GM12878 (cell line): Measurements from ENCODE around the gene EYA4. TPM values are rescaled to one million over a fixed set of nuclear protein-coding genes. Genes with fewer than 3 reads are reported as not detected.

Experiments
- ATAC-seq: fragments of 200-7000 bp; cut with Tn5 transposase; 3 replicates; pipeline ENCODE4 v1.9.1; 2020; ENCODE audit warnings: mild to moderate bottlenecking, moderate library complexity
- BruUV-seq: library from RNA; stranded (reverse); fragments of 400-500 nt; replicated peaks from 2 replicates; lab custom pipeline; 2021; lab: Mats Ljungman, UMichigan
- CTCF ChIA-PET: fragments of 300-600 bp; sonication (Branson Sonifier 250); formaldehyde crosslinking; extraction: SDS; loops from one replicate; lab custom pipeline; 2021; ENCODE audit warnings: inconsistent platforms; lab: Yijun Ruan, JAX
- POLR2A ChIA-PET: fragments of 350-600 bp; formaldehyde crosslinking; extraction: SDS; loops from one replicate; lab custom pipeline; 2021; ENCODE audit warnings: inconsistent platforms; lab: Charles Lee
- RAD21 ChIA-PET: fragments of 300-600 bp; sonication (Branson Sonifier 250); formaldehyde crosslinking; loops from one replicate; lab custom pipeline; 2023; ENCODE audit warnings: antibody characterized with exemption; ENCODE audit not compliant: unreplicated experiment; lab: Charles Lee
- SMC1A ChIA-PET: fragments of 300-600 bp; sonication (Branson Sonifier 250); formaldehyde crosslinking; loops from one replicate; lab custom pipeline; 2023; ENCODE audit not compliant: unreplicated experiment, uncharacterized antibody; lab: Charles Lee
- DNase-seq: peaks from one replicate; pipeline ENCODE4 v3.0.0-alpha.2; 2011; ENCODE audit warnings: low read depth, low spot score
- FAIRE-seq: peaks from 3 replicates; lab custom pipeline; 2011; peaks lifted over from hg19 to GRCh38; lab: Jason Lieb, UNC
- H2AFZ ChIP-seq: 2 replicates; pipeline ENCODE4 v1.6.0; 2011; ENCODE audit warnings: low read depth, low read length, control low read depth; ENCODE audit not compliant: control insufficient read depth
- H3K27ac ChIP-seq: 2 replicates; pipeline ENCODE4 v1.5.1; 2011; ENCODE audit warnings: control low read depth; ENCODE audit not compliant: control insufficient read depth, insufficient read depth
- H3K27me3 ChIP-seq, 2 experiments: replicated peaks in 1 of 2; 2 replicates each; pipeline versions ENCODE4 v1.6.0 to v1.6.1; 2011; ENCODE audit warnings: low read length in 1 of 2; ENCODE audit not compliant: control insufficient read depth in 2 of 2, insufficient read depth in 2 of 2
- H3K36me3 ChIP-seq, 2 experiments: 2 replicates each; pipeline ENCODE4 v1.5.1; 2011; ENCODE audit warnings: low read length in 1 of 2; ENCODE audit not compliant: control insufficient read depth in 2 of 2, insufficient read depth in 2 of 2
- H3K4me1 ChIP-seq: 2 replicates; pipeline ENCODE4 v1.6.1; 2011; ENCODE audit warnings: mild to moderate bottlenecking, low read length, moderate library complexity, mixed read lengths; ENCODE audit not compliant: control insufficient read depth, insufficient read depth
- H3K4me2 ChIP-seq: 2 replicates; pipeline ENCODE4 v1.6.0; 2011; ENCODE audit warnings: control low read depth; ENCODE audit not compliant: control insufficient read depth, insufficient read depth
- H3K4me3 ChIP-seq: fragments of 200-600 bp; sonication (generic); 2 replicates; pipeline ENCODE4 v1.5.1; 2016
- H3K79me2 ChIP-seq: 2 replicates; pipeline ENCODE4 v1.6.0; 2011; ENCODE audit warnings: low read length; ENCODE audit not compliant: control insufficient read depth, insufficient read depth
- H3K9ac ChIP-seq: 2 replicates; pipeline ENCODE4 v1.8.0; 2011; ENCODE audit warnings: low read length, control low read depth, mixed read lengths; ENCODE audit not compliant: control insufficient read depth, insufficient read depth
- H3K9me3 ChIP-seq: replicated peaks from 3 replicates; pipeline ENCODE4 v1.5.1; 2011; ENCODE audit warnings: mild to moderate bottlenecking, low read length; ENCODE audit not compliant: control insufficient read depth, insufficient read depth
- H4K20me1 ChIP-seq: 2 replicates; pipeline ENCODE4 v1.6.0; 2011; ENCODE audit not compliant: control insufficient read depth, insufficient read depth
- ASH2L ChIP-seq: fragments of 300-600, 200-600 bp; sonication (generic); IDR thresholded peaks from 2 replicates; pipeline ENCODE4 v1.6.1; 2017; ENCODE audit warnings: low read depth, mild to moderate bottlenecking, borderline replicate concordance
- CHD2 ChIP-seq: IDR thresholded peaks from 2 replicates; pipeline ENCODE4 v1.6.1; 2011; ENCODE audit warnings: low read depth, low read length, improper control_type of control experiment, borderline replicate concordance
- EGR1 ChIP-seq, 2 experiments: IDR thresholded peaks; 1 replicate in 1 of 2; 2 replicates in 1 of 2; pipeline ENCODE4 v1.6.1; 2011 to 2012; ENCODE audit warnings: low read depth in 2 of 2, low read length in 2 of 2, borderline replicate concordance in 1 of 2, mild to moderate bottlenecking in 1 of 2, moderate library complexity in 1 of 2
- FOS ChIP-seq: IDR thresholded peaks from 3 replicates; pipeline ENCODE4 v1.6.1; 2011; ENCODE audit warnings: borderline replicate concordance; ENCODE audit not compliant: insufficient read length; ENCODE audit errors: extremely low read depth
- HDAC2 ChIP-seq: fragments of 200-600 bp; sonication (generic); IDR thresholded peaks from 2 replicates; pipeline ENCODE4 v1.6.1; 2017
- HDGF ChIP-seq: fragments of 450-650 bp; IDR thresholded peaks from 2 replicates; pipeline ENCODE4 v1.6.1; 2016; ENCODE audit warnings: antibody characterized with exemption
- KAT2A ChIP-seq: conservative IDR thresholded peaks from 2 replicates; pipeline ENCODE4 v1.6.1; 2011; ENCODE audit warnings: low read depth, low read length; ENCODE audit not compliant: control insufficient read depth
- MEF2B ChIP-seq: fragments of 450-650 bp; IDR thresholded peaks from 2 replicates; pipeline ENCODE4 v1.6.1; 2018; ENCODE audit warnings: mild to moderate bottlenecking, moderate library complexity; ENCODE audit not compliant: partially characterized antibody, poor library complexity, severe bottlenecking
- MTA2 ChIP-seq: fragments of 450-650 bp; IDR thresholded peaks from 2 replicates; pipeline ENCODE4 v1.6.1; 2016; ENCODE audit warnings: low read depth, mild to moderate bottlenecking, moderate library complexity
- MYC ChIP-seq: IDR thresholded peaks from 2 replicates; pipeline ENCODE4 v1.6.1; 2011; ENCODE audit warnings: mild to moderate bottlenecking, low read length, moderate library complexity, inconsistent platforms; ENCODE audit not compliant: insufficient read depth, insufficient replicate concordance, insufficient read length, severe bottlenecking
- NFYA ChIP-seq: IDR thresholded peaks from 2 replicates; pipeline ENCODE4 v1.6.1; 2011; ENCODE audit warnings: low read depth, mild to moderate bottlenecking, low read length, improper control_type of control experiment, borderline replicate concordance
- NKRF ChIP-seq: fragments of 450-650 bp; conservative IDR thresholded peaks from 2 replicates; pipeline ENCODE4 v1.6.1; 2017; ENCODE audit warnings: mild to moderate bottlenecking, moderate library complexity
- RCOR1 ChIP-seq: conservative IDR thresholded peaks from 2 replicates; pipeline ENCODE4 v1.6.1; 2012; ENCODE audit warnings: low read depth, low read length, improper control_type of control experiment
- RUNX3 ChIP-seq: IDR thresholded peaks from 2 replicates; pipeline ENCODE4 v1.6.1; 2012; ENCODE audit warnings: low read length, inconsistent platforms
- SIX5 ChIP-seq: IDR thresholded peaks from 2 replicates; pipeline ENCODE4 v1.6.1; 2011; ENCODE audit warnings: mild to moderate bottlenecking, low read depth, low read length, moderate library complexity; ENCODE audit not compliant: severe bottlenecking
- WGBS: methylation state at CpG from one replicate; pipeline ENCODE4 v1.1.6; 2016; ENCODE audit warnings: low lambda C conversion rate; ENCODE audit not compliant: insufficient replicate concordance, insufficient coverage; ENCODE audit errors: missing lambda C conversion rate; 5-methylcytosine and 5-hydroxymethylcytosine counted together
- in situ Hi-C: fragments of 300-500 bp; cut with MboI; formaldehyde crosslinking; loops from 9 replicates; pipeline ENCODE4 v1.14.3; 2018; ENCODE audit warnings: mixed read lengths
- intact Hi-C: fragments of 100-400 bp; cut with micrococcal nuclease; formaldehyde crosslinking; loops from one replicate; pipeline ENCODE4 v1.14.2; 2022; ENCODE audit not compliant: unreplicated experiment
- polyA plus RNA-seq, 11 experiments: library from polyadenylated mRNA; depleted of rRNA in 4 of 11; unstranded in 6 of 11; stranded (reverse) in 5 of 11; fragments of >200 nt; fragmentation: Nextera tagmentation in 4 of 11; fragmentation: Illumina TruSeq in 1 of 11; extraction: Ambion mirVana in 4 of 11; extraction: Trizol in 1 of 11; gene quantifications; 1 replicate in 1 of 11; 2 replicates in 10 of 11; pipeline versions ENCODE4 v1.2.1 to v1.2.3, GENCODE V29; 2011 to 2016; ENCODE audit warnings: inconsistent platforms in 2 of 11, missing spikeins in 2 of 11, low read depth in 1 of 11
- total RNA-seq, 4 experiments: library from RNA; depleted of rRNA in 3 of 4; stranded (reverse); fragments of >200 nt in 3 of 4; fragmentation: Illumina TruSeq in 1 of 4; extraction: Trizol in 1 of 4; gene quantifications; 2 replicates each; pipeline versions ENCODE4 v1.2.1 to v1.2.3, GENCODE V29; 2013 to 2021
- TF ChIP-seq, protein P1 (sequence below): IDR thresholded peaks from 2 replicates; pipeline ENCODE4 v1.6.1; 2012; ENCODE audit warnings: improper control_type of control experiment, low read depth, low read length; ENCODE audit not compliant: insufficient replicate concordance
- TF ChIP-seq, protein P2 (sequence below): IDR thresholded peaks from 2 replicates; pipeline ENCODE4 v1.6.1; 2012; ENCODE audit warnings: low read depth, low read length, improper control_type of control experiment

Gene EYA4
- total and polyA plus RNA-seq, 10 of the 15 experiments (the other 5 are each of a cell fraction or from before 2014, with no cell fraction given) = 0.02 TPM; not detected in 9

GRCh38 chr6:133550026-133550425, 308.9 kb downstream of the EYA4 start:
- no peak overlapping the region for H3K4me2 ChIP-seq
- no peak for ATAC-seq
- WGBS = 67% methylated on average over 2 of the region's 2 CpGs
- H3K36me3 ChIP-seq = no peaks in the 10 kb centered on the region
- DNase-seq = no peak
- BruUV-seq = no TSS peak
- intact Hi-C loops = loop anchor here (10.0 kb wide), 1 partner anchor 265 kb away; no protein-coding TSS in a partner anchor
- no peak overlapping the region for H3K27ac ChIP-seq
- CTCF ChIA-PET = interaction anchor here (0.5 kb wide), 1 partner anchor 32 kb away, joined by 3 read pairs; no protein-coding TSS in a partner anchor
- H3K9me3 ChIP-seq = no peaks in the 10 kb centered on the region
- POLR2A ChIA-PET = no interaction called here
- SMC1A ChIA-PET = no interaction called here
- H4K20me1 ChIP-seq = no peaks in the 10 kb centered on the region
- in situ Hi-C loops = loop anchor here (10.0 to 25.0 kb wide), 3 partner anchors 365 to 585 kb away; no protein-coding TSS in a partner anchor
- RAD21 ChIA-PET = no interaction called here
- H3K4me3 ChIP-seq = no peak overlapping the region
- peaks cover 0 to 2% of the 10 kb centered on the region in 2 experiments; a peak in 1 of 4 replicates for H3K27me3 ChIP-seq
- no peak overlapping the region for H3K9ac ChIP-seq
- H2AFZ ChIP-seq = no peak overlapping the region
- H3K4me1 ChIP-seq = no peaks in the 10 kb centered on the region
- no peak for FAIRE-seq
- H3K79me2 ChIP-seq = no peaks in the 10 kb centered on the region
- TF ChIP-seq SIX5 (no peak), FOS (no peak), MYC (no peak), ASH2L (no peak), RUNX3 (no peak), MEF2B (no peak), CHD2 (no peak), HDAC2 (no peak), MTA2 (no peak), NFYA (no peak), HDGF (no peak), NKRF (no peak), KAT2A (no peak), EGR1 (IDR thresholded peaks at IDR 0.05; ENCODE audit: borderline replicate concordance in 1 of 2, low read depth in 2 of 2, low read length in 2 of 2) (no peak), RCOR1 (no peak)
- TF ChIP-seq, protein P1, sequence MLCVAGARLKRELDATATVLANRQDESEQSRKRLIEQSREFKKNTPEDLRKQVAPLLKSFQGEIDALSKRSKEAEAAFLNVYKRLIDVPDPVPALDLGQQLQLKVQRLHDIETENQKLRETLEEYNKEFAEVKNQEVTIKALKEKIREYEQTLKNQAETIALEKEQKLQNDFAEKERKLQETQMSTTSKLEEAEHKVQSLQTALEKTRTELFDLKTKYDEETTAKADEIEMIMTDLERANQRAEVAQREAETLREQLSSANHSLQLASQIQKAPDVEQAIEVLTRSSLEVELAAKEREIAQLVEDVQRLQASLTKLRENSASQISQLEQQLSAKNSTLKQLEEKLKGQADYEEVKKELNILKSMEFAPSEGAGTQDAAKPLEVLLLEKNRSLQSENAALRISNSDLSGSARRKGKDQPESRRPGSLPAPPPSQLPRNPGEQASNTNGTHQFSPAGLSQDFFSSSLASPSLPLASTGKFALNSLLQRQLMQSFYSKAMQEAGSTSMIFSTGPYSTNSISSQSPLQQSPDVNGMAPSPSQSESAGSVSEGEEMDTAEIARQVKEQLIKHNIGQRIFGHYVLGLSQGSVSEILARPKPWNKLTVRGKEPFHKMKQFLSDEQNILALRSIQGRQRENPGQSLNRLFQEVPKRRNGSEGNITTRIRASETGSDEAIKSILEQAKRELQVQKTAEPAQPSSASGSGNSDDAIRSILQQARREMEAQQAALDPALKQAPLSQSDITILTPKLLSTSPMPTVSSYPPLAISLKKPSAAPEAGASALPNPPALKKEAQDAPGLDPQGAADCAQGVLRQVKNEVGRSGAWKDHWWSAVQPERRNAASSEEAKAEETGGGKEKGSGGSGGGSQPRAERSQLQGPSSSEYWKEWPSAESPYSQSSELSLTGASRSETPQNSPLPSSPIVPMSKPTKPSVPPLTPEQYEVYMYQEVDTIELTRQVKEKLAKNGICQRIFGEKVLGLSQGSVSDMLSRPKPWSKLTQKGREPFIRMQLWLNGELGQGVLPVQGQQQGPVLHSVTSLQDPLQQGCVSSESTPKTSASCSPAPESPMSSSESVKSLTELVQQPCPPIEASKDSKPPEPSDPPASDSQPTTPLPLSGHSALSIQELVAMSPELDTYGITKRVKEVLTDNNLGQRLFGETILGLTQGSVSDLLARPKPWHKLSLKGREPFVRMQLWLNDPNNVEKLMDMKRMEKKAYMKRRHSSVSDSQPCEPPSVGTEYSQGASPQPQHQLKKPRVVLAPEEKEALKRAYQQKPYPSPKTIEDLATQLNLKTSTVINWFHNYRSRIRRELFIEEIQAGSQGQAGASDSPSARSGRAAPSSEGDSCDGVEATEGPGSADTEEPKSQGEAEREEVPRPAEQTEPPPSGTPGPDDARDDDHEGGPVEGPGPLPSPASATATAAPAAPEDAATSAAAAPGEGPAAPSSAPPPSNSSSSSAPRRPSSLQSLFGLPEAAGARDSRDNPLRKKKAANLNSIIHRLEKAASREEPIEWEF = no peak
- TF ChIP-seq, protein P2, sequence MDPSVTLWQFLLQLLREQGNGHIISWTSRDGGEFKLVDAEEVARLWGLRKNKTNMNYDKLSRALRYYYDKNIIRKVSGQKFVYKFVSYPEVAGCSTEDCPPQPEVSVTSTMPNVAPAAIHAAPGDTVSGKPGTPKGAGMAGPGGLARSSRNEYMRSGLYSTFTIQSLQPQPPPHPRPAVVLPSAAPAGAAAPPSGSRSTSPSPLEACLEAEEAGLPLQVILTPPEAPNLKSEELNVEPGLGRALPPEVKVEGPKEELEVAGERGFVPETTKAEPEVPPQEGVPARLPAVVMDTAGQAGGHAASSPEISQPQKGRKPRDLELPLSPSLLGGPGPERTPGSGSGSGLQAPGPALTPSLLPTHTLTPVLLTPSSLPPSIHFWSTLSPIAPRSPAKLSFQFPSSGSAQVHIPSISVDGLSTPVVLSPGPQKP = no peak
